Spleen (tissue), 11 donors: ENCODE data around the gene TBCD. TPM values are rescaled to one million over a fixed set of nuclear protein-coding genes. Genes with fewer than 3 reads are reported as not detected.

Experiments
- DNase-seq: peaks from one replicate; pipeline ENCODE4 v3.0.0-alpha.2; 2020
- H3K27ac ChIP-seq, 8 donors: fragments of 200-600 bp; sonication (generic) in 7 of 8; 1 replicate in 4 of 8; 2 replicates in 4 of 8; pipeline versions ENCODE4 v1.5.0 to v1.8.0; 2016 to 2021; ENCODE audit warnings: inconsistent platforms in 4 of 8, mild to moderate bottlenecking in 4 of 8, moderate library complexity in 1 of 8
- H3K27me3 ChIP-seq, 7 donors: fragments of 200-600 bp; sonication (generic) in 6 of 7; replicated peaks in 1 of 7; 1 replicate in 4 of 7; 2 replicates in 3 of 7; pipeline versions ENCODE4 v1.5.0 to v1.8.0; 2016 to 2021; ENCODE audit warnings: inconsistent platforms in 3 of 7, mild to moderate bottlenecking in 1 of 7
- H3K36me3 ChIP-seq, 6 donors: fragments of 200-600 bp; sonication (generic) in 5 of 6; 1 replicate in 4 of 6; 2 replicates in 2 of 6; pipeline versions ENCODE4 v1.5.0 to v1.8.0; 2016 to 2021; ENCODE audit warnings: inconsistent platforms in 2 of 6
- H3K4me1 ChIP-seq, 6 donors: fragments of 200-600 bp; sonication (generic) in 5 of 6; 1 replicate in 3 of 6; 2 replicates in 3 of 6; pipeline versions ENCODE4 v1.5.0 to v1.8.0; 2016 to 2021; ENCODE audit warnings: inconsistent platforms in 3 of 6
- H3K4me3 ChIP-seq, 8 donors: fragments of 200-600 bp; sonication (generic) in 7 of 8; 1 replicate in 4 of 8; 2 replicates in 4 of 8; pipeline versions ENCODE4 v1.5.0 to v1.8.0; 2016 to 2021; ENCODE audit warnings: inconsistent platforms in 4 of 8, mild to moderate bottlenecking in 4 of 8, moderate library complexity in 2 of 8
- H3K9me3 ChIP-seq, 8 donors: fragments of 200-600 bp; sonication (generic) in 7 of 8; 1 replicate in 4 of 8; 2 replicates in 4 of 8; pipeline versions ENCODE4 v1.5.0 to v1.8.0; 2016 to 2021; ENCODE audit warnings: inconsistent platforms in 4 of 8
- CTCF ChIP-seq, 11 experiments: fragments of 200-600 bp in 7 of 11; fragments of 450-650 bp in 4 of 11; sonication (generic) in 4 of 11; IDR thresholded peaks in 8 of 11; conservative IDR thresholded peaks in 3 of 11; 1 replicate in 7 of 11; 2 replicates in 4 of 11; pipeline versions ENCODE4 v1.4.0 to v1.8.0; 2016 to 2021; ENCODE audit warnings: antibody characterized with exemption in 11 of 11, inconsistent platforms in 4 of 11, mild to moderate bottlenecking in 1 of 11
- POLR2A ChIP-seq, 3 donors: fragments of 450-650 bp; IDR thresholded peaks; one replicate each; pipeline ENCODE4 v1.5.1; 2017; ENCODE audit warnings: antibody characterized with exemption in 3 of 3, mild to moderate bottlenecking in 1 of 3
- POLR2AphosphoS5 ChIP-seq, 3 donors: sonication (generic); formaldehyde crosslinking; IDR thresholded peaks; one replicate each; pipeline ENCODE4 v1.5.1; 2017; ENCODE audit warnings: antibody characterized with exemption in 3 of 3
- WGBS, 5 donors: extraction: QIAGEN DNeasy Blood & Tissue Kit in 3 of 5; methylation state at CpG; one replicate each; pipeline versions ENCODE4 v1.1.5 to v1.1.7; 2013 to 2018; 5-methylcytosine and 5-hydroxymethylcytosine counted together
- intact Hi-C: fragments of 100-400 bp; cut with DNase I; formaldehyde crosslinking; loops from one replicate; pipeline ENCODE4 v1.15.0; 2023; ENCODE audit warnings: low total_unique reads
- polyA plus RNA-seq, 3 donors: library from polyadenylated mRNA; stranded (reverse); fragments of 200-250 nt; gene quantifications; one replicate each; pipeline ENCODE4 v1.2.1, GENCODE V29; 2013
- total RNA-seq, 7 donors: library from RNA; depleted of rRNA in 3 of 7; stranded (reverse); fragments of >200 nt in 3 of 7; fragmentation: NEBNext Ultra II Directional in 4 of 7; extraction: Animal tissue kit (Norgen Biotek cat#: 25700) in 4 of 7; gene quantifications; one replicate each; pipeline versions ENCODE4 v1.1.0 to v1.2.1, GENCODE V29; 2016 to 2021
- donor health status: healthy with polysubstance abuse.
- donor health status: DM: no; HTN: no; CAD: no; lungs with moderate emphysema.
- donor health status: DM: no; HTN: no; CAD: no.
- donor health status: Bipolar disorder and iron deficiency.
- donor health status: healthy.
- donor health status: DM: no; HTN: no; CAD: no.
- donor health status: DM: yes; HTN: yes; CAD: no.

TBCD gene
- total and polyA plus RNA-seq, 10 donors = 55.6 to 207 (median 108) TPM

DNA sequence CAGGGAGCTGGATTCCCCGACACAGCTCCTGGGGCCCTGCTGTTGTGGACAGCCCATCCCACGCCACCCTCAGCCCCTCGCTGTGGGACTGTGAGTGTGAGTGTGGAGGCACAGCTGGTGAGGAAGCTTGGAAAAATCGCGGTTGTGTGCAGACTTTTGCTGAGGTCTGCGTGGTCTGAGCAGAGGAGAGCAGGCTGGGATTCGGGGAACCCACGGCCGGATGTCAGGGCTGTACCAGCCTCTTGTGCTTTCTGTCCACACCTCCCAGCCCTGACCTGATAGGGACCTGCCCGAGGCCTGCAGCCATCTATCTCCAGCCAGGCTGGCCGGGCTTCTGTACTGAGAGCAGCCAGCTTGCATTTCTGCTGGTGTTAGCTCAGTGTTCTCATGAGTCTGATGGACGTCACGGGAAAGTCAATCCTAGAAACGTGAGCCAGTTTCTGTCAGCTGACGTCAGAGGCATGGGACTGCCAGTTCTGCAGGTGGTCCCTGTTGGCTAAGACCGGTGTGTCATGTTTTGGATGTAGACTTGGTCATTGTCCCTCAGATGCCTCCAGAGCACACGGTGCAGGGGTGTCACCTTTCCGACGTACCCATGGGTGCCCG is 160.7 kb downstream of the TBCD start:
- Histone ChIP-seq H3K27me3 (no peaks in the 10 kb centered on the region), H3K27ac (peak overlapping the region in 4 of 8 donors; percentile 18 to 56 (median 37)), H3K4me3 (no peak overlapping the region), H3K4me1 (peaks cover 9 to 66% (median 28%) of the 10 kb centered on the region in 6 donors), H3K36me3 (peaks cover 0 to 77% (median 14%) of the 10 kb centered on the region in 6 donors), H3K9me3 (no peaks in the 10 kb centered on the region)
- intact Hi-C loops = no loop called here
- TF ChIP-seq CTCF (IDR thresholded peaks at IDR 0.05 in 8 of 11, conservative IDR thresholded peaks at IDR 0.05 in 3 of 11) = no peak
- TF ChIP-seq POLR2AphosphoS5 (IDR thresholded peaks at IDR 0.05) = no peak
- no peak for TF ChIP-seq POLR2A (IDR thresholded peaks at IDR 0.05)
- no peak for DNase-seq
- WGBS, 5 donors = 76 to 90% (median 86%) methylated on average over 20 of the region's 20 CpGs

GRCh38 chr17:82913304-82914043 is 161.6 kb downstream of the TBCD start:
- H3K4me1 ChIP-seq = peaks cover 9 to 65% (median 28%) of the 10 kb centered on the region in 6 donors
- DNase-seq = no peak
- intact Hi-C loops = no loop called here
- no peak overlapping the region for H3K27ac ChIP-seq
- no peak overlapping the region for H3K4me3 ChIP-seq
- peak in 3 of 11 experiments; percentile 11 to 17 (median 15) for TF ChIP-seq CTCF (IDR thresholded peaks at IDR 0.05 in 8 of 11, conservative IDR thresholded peaks at IDR 0.05 in 3 of 11)
- TF ChIP-seq POLR2AphosphoS5 (IDR thresholded peaks at IDR 0.05) = no peak
- H3K9me3 ChIP-seq = no peaks in the 10 kb centered on the region
- peaks cover 0 to 71% (median 10%) of the 10 kb centered on the region in 6 donors for H3K36me3 ChIP-seq
- H3K27me3 ChIP-seq = no peaks in the 10 kb centered on the region
- WGBS, 5 donors = 90 to 93% (median 92%) methylated on average over 42 to 44 of the region's 44 CpGs

DNA sequence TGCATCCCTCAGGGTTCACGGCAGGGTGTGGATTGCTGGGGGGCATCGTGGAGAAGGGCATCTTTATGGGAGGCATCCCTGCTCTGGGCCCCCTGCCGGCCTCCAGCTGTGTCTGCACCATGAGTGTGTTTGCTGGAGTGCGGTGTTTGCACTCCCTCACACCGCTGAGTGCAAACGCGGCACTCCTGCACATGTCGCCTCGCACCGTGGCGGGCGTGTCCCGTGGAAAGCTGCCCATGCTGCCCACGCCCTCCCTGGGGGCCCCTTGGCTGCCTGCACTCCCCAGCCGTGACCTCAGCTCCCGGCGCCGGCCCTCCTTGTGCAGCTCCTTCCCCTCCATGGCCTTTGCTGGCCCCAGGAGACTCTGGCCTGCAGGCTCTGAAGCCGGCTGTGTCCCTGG is 162.5 kb downstream of the TBCD start:
- H3K27ac ChIP-seq = no peak overlapping the region
- intact Hi-C loops = no loop called here

More for the DNA sequence above, 162.5 kb downstream of the TBCD start:
- peaks cover 9 to 60% (median 28%) of the 10 kb centered on the region in 6 donors for H3K4me1 ChIP-seq
- no peaks in the 10 kb centered on the region for H3K9me3 ChIP-seq
- 53 to 72% (median 55%) methylated on average over 7 to 19 of the region's 19 CpGs for WGBS, 5 donors
- H3K27me3 ChIP-seq = no peaks in the 10 kb centered on the region
- H3K36me3 ChIP-seq = peaks cover 0 to 68% (median 10%) of the 10 kb centered on the region in 6 donors
- DNase-seq = no peak
- no peak overlapping the region for H3K4me3 ChIP-seq
- TF ChIP-seq POLR2A (IDR thresholded peaks at IDR 0.05) (no peak), POLR2AphosphoS5 (IDR thresholded peaks at IDR 0.05) (peak in 2 of 3 donors; percentile 11 to 41), CTCF (IDR thresholded peaks at IDR 0.05 in 8 of 11, conservative IDR thresholded peaks at IDR 0.05 in 3 of 11) (peak in 10 of 11 experiments; percentile 24 to 57 (median 46))
